HL-60/S4 (cell line): ENCODE data around the gene RBMS3.
"Not testable (repeated sequence)": the region's sequence is repeated elsewhere in the genome, so short reads cannot be mapped to it uniquely, and the experiment has no call there.

Source experiments
- in situ Hi-C: fragments of 300-500 bp; cut with MboI; formaldehyde crosslinking; loops from 2 replicates; pipeline ENCODE4 v1.14.3; 2022; ENCODE audit warnings: low sequenced_read_pairs

Gene RBMS3

GRCh38 chr3:29310865-29311264, 30.0 kb downstream of the RBMS3 start:
- in situ Hi-C loops, result no loop called here

DNA sequence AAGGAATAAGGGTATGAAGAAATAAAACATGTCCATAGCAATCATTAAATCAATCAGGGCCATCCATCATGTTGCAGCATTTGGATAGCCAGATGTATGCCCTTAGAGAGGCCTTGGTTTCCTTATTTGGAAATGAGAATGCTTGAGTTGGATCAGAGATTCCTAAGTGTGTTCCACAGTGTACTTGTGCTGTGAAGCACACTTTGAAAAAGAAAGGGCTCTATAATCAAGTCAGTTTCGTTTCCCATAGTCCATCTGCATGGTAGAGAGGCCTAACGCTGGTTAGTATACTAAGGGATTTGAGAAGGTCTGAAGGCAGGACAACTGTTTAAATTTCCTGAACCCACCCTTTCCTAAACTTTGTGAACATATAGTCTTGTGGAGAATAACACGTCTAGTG, 30.9 kb downstream of the RBMS3 start:
- in situ Hi-C loops, result no loop called here

DNA sequence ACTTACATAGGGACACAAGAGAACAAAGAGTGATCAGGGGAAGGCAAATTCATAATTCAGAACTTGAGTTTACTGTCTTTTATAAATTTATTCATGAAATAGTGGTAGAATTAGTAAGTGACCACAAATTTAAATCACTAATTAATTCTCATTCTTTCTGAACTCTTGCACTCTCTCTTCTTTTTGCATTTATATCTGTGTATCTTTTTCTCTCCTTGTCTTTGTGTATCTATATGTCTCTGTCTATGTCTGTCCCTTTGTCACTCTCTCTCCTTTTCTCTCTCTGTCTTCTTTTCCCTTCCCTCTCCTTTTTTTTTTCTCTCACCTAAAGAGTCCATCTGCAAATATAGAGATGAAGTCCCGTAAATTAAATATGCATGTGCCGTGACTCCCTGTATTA, 31.5 kb downstream of the RBMS3 start:
- in situ Hi-C loops, result no loop called here

GRCh38 chr3:29312960-29313452, 32.1 kb downstream of the RBMS3 start:
- in situ Hi-C loops, result no loop called here

GRCh38 chr3:29313981-29314726, 33.3 kb downstream of the RBMS3 start:
- in situ Hi-C loops, result no loop called here

- in situ Hi-C loops, result no loop called here
Observed at GRCh38 chr3:29314727-29315088, 33.8 kb downstream of the RBMS3 start.

- in situ Hi-C loops, result no loop called here
Observed at GRCh38 chr3:29317659-29318173, 36.8 kb downstream of the RBMS3 start.

- in situ Hi-C loops, result no loop called here
Observed at GRCh38 chr3:29318251-29318650, 37.4 kb downstream of the RBMS3 start.

DNA sequence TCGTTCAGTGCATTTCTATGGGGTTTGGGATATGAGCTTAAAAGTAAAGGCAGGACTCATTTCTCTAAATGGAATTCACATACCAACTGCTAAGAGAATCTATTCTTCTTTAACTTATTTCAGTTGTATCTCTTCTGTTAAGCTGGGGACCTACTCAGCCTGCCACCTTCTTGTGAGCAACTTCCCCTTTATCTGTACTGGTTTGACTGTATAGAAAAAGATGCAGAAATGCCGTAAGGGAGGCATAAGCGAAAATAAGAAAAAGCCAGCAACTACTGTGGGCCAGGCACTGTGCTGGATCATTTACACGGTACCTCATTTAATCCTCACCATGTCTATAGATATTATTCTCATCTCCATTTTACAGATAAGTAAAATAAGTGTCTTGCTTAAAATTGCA, 38.4 kb downstream of the RBMS3 start:
- in situ Hi-C loops, result no loop called here

- in situ Hi-C loops, result no loop called here
Observed at GRCh38 chr3:29319798-29320197, 38.9 kb downstream of the RBMS3 start.

GRCh38 chr3:29322586-29322985, 41.7 kb downstream of the RBMS3 start:
- in situ Hi-C loops, result no loop called here

DNA sequence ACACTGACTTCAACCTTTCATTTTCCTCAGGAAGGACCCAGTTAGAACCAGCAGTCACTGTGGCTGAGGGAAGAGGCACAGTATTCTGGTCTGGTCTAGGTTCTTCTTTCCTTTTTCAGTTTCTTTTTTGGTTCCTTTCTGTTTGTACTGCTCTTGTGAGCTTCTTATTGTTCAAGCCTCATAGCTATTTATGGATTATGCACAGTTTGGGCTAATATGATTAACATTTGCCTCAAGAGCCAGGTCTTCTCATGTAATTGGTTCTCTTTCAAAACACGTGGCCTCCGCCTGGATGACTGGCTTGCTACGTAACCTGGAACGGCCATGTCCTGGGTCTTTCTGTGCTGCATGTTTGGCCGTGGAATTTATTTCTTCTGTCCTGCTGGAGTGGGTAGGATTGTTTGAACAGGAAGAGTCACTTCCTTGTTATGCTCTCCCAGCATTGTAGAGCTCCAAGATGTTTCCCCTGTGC, 43.3 kb downstream of the RBMS3 start:
- in situ Hi-C loops, result no loop called here

GRCh38 chr3:29326540-29326939, 45.7 kb downstream of the RBMS3 start:
- in situ Hi-C loops, result not testable (repeated sequence)

DNA sequence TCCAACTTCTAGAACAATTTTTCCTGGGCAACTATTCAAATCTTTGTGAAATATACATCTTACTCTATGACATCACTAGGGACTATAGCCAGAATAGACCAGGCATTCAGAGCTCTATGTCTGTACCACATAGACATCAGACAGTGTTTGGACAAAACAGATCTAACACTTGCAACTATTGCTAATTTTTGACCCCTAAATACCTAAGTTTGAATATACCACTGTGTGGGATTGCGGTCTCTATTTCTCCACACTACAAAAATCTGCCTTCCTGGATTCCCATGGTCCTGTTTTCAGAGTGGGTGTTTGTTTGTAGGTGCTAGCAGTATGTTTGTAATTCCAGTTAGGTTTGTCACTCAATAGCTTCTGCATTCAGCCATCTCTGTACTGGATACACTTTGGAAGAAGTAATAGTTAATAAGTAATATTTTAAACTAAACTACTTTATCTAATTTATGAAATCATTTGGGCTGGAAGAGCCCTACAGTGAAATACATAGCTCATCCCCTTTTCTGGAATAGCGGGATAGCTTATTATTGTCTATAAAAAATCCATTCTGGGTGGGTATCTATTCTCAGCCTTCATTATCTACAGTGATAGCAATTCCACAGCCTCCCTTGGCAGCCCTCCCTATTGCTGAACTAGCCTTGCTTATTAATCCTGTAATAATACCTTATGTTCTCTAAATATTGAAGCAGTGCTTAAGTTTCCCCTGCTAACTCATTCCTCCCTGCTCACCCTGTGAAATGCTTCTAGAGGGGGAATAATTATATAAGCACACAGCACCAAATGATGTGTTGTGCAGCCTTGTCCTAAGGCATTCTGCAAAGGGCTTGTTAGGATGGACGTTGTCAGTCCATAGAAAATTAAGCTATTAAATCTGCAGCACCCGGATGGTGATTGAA, 49.4 kb downstream of the RBMS3 start:
- in situ Hi-C loops, result no loop called here

- in situ Hi-C loops, result no loop called here
Observed at GRCh38 chr3:29331035-29331434, 50.2 kb downstream of the RBMS3 start.

GRCh38 chr3:29331456-29332194, 50.8 kb downstream of the RBMS3 start:
- in situ Hi-C loops, result no loop called here

GRCh38 chr3:29332195-29332637, 51.3 kb downstream of the RBMS3 start:
- in situ Hi-C loops, result no loop called here

- in situ Hi-C loops, result no loop called here
Observed at GRCh38 chr3:29333576-29333975, 52.7 kb downstream of the RBMS3 start.

GRCh38 chr3:29334706-29335105, 53.8 kb downstream of the RBMS3 start:
- in situ Hi-C loops, result no loop called here

GRCh38 chr3:29335438-29335837, 54.6 kb downstream of the RBMS3 start:
- in situ Hi-C loops, result no loop called here

DNA sequence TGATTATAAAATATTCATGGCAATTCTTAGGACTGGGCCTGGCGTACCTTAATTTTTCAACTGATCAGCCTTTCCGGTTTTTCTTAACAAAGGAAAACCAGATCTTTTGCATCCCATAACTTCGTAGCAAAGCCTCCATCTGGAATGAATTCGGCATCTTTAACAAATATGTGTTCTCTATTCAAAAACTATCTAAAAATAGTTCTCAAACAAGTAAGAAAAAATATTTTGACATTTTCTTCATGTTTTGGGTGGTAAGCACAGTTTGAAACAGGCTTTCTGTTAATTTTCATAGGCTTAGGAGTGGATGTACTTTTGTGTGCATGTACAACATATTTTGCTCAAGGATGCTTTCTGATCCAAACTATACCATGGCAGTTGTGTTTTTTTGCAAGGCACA, 55.1 kb downstream of the RBMS3 start:
- in situ Hi-C loops, result no loop called here
